ENCODE data around the gene SLC45A1. TPM values are rescaled to one million over a fixed set of nuclear protein-coding genes. Genes with fewer than 3 reads are reported as not detected.

Gene SLC45A1
- total RNA-seq, 4 donors from 2014 or later = 0.76 to 1.6 (median 0.86) TPM

GRCh38 chr1:8325771-8326170, 7.9 kb downstream of the SLC45A1 start:
- no peaks in the 10 kb centered on the region for H3K9me3 ChIP-seq
- no peak for TF ChIP-seq CTCF (IDR thresholded peaks at IDR 0.05)
- no peak for TF ChIP-seq POLR2A (IDR thresholded peaks at IDR 0.05)
- no peak for TF ChIP-seq POLR2AphosphoS5 (IDR thresholded peaks at IDR 0.05)
- no peak for TF ChIP-seq EP300 (IDR thresholded peaks at IDR 0.05)
- DNase-seq (ENCODE audit: low spot score in 2 of 2) = no peak
- 97% methylated on average over 10 of the region's 21 CpGs for WGBS
- no peaks in the 10 kb centered on the region for H3K36me3 ChIP-seq
- H3K4me3 ChIP-seq = no peak overlapping the region
- no peaks in the 10 kb centered on the region for H3K4me1 ChIP-seq
- no peaks in the 10 kb centered on the region for H3K27me3 ChIP-seq
- no peak overlapping the region for H3K27ac ChIP-seq

- no peak for DNase-seq (ENCODE audit: low spot score in 2 of 2)
- Histone ChIP-seq H3K4me1 (no peaks in the 10 kb centered on the region), H3K9me3 (no peaks in the 10 kb centered on the region), H3K4me3 (no peak overlapping the region), H3K27me3 (no peaks in the 10 kb centered on the region), H3K27ac (no peak overlapping the region), H3K36me3 (no peaks in the 10 kb centered on the region)
- WGBS = 91% methylated on average over 13 of the region's 13 CpGs
- TF ChIP-seq EP300 (IDR thresholded peaks at IDR 0.05) (no peak), POLR2AphosphoS5 (IDR thresholded peaks at IDR 0.05) (no peak), POLR2A (IDR thresholded peaks at IDR 0.05) (no peak), CTCF (IDR thresholded peaks at IDR 0.05) (no peak)
Measured at GRCh38 chr1:8326265-8326664, 8.4 kb downstream of the SLC45A1 start.

- no peaks in the 10 kb centered on the region for H3K36me3 ChIP-seq
- no peaks in the 10 kb centered on the region for H3K9me3 ChIP-seq
- H3K4me3 ChIP-seq = no peak overlapping the region
- WGBS = 89% methylated on average over 18 of the region's 18 CpGs
- no peak for DNase-seq (ENCODE audit: low spot score in 2 of 2)
- H3K4me1 ChIP-seq = no peaks in the 10 kb centered on the region
- TF ChIP-seq EP300 (IDR thresholded peaks at IDR 0.05) (no peak), POLR2A (IDR thresholded peaks at IDR 0.05) (no peak), POLR2AphosphoS5 (IDR thresholded peaks at IDR 0.05) (no peak), CTCF (IDR thresholded peaks at IDR 0.05) (no peak)
- H3K27ac ChIP-seq = no peak overlapping the region
- H3K27me3 ChIP-seq = no peaks in the 10 kb centered on the region
Measured at GRCh38 chr1:8328271-8328670, 10.4 kb downstream of the SLC45A1 start.

- Histone ChIP-seq H3K4me3 (no peak overlapping the region), H3K36me3 (no peaks in the 10 kb centered on the region), H3K9me3 (no peaks in the 10 kb centered on the region), H3K4me1 (no peaks in the 10 kb centered on the region), H3K27ac (no peak overlapping the region), H3K27me3 (no peaks in the 10 kb centered on the region)
- no peak for DNase-seq (ENCODE audit: low spot score in 2 of 2)
- WGBS = 80% methylated on average over 1 of the region's 12 CpGs
- TF ChIP-seq POLR2A (IDR thresholded peaks at IDR 0.05) = no peak
- TF ChIP-seq CTCF (IDR thresholded peaks at IDR 0.05) = no peak
- no peak for TF ChIP-seq EP300 (IDR thresholded peaks at IDR 0.05)
- no peak for TF ChIP-seq POLR2AphosphoS5 (IDR thresholded peaks at IDR 0.05)
Measured at GRCh38 chr1:8329439-8329838, 11.5 kb downstream of the SLC45A1 start.

- H3K9me3 ChIP-seq = no peaks in the 10 kb centered on the region
- no peaks in the 10 kb centered on the region for H3K4me1 ChIP-seq
- H3K36me3 ChIP-seq = no peaks in the 10 kb centered on the region
- 91% methylated on average over 8 of the region's 14 CpGs for WGBS
- no peak overlapping the region for H3K4me3 ChIP-seq
- no peak for DNase-seq (ENCODE audit: low spot score in 2 of 2)
- no peaks in the 10 kb centered on the region for H3K27me3 ChIP-seq
- TF ChIP-seq POLR2A (IDR thresholded peaks at IDR 0.05) = no peak
- TF ChIP-seq POLR2AphosphoS5 (IDR thresholded peaks at IDR 0.05) = no peak
- TF ChIP-seq EP300 (IDR thresholded peaks at IDR 0.05) = no peak
- no peak for TF ChIP-seq CTCF (IDR thresholded peaks at IDR 0.05)
- no peak overlapping the region for H3K27ac ChIP-seq
Measured at GRCh38 chr1:8329858-8330257, 11.9 kb downstream of the SLC45A1 start.

Data from suprapubic skin (tissue), 4 donors.